Glomerular visceral epithelial cell (primary cell): ENCODE results near the gene NEDD8.
A peak's percentile ranks its signal among the peaks of the same experiment; 100 is the strongest.

Experiments
- DNase-seq: peaks from one replicate; pipeline ENCODE4 v3.0.0-alpha.2; 2016; ENCODE audit errors: extremely low spot score

The NEDD8 gene

GRCh38 chr14:24196071-24197055 lies 35.8 kb downstream of the NEDD8 start:
- peak; percentile 18 for DNase-seq

GRCh38 chr14:24195186-24196070 lies 36.7 kb downstream of the NEDD8 start, which contains the start of gene TM9SF1:
TSS of gene TM9SF1 (minus strand) at chr14:24195441. CDS start at chr14:24195019, 422 bp downstream.
- DNase-seq = peak; percentile 87

- no peak for DNase-seq
Observed at GRCh38 chr14:24194873-24195185, 37.3 kb downstream of the NEDD8 start.

GRCh38 chr14:24194186-24194872 lies 37.8 kb downstream of the NEDD8 start:
- no peak for DNase-seq

- no peak for DNase-seq
Observed at GRCh38 chr14:24192933-24193332, 39.2 kb downstream of the NEDD8 start.

GRCh38 chr14:24190416-24190815 lies 41.8 kb downstream of the NEDD8 start:
- DNase-seq = no peak

GRCh38 chr14:24189460-24189859 lies 42.7 kb downstream of the NEDD8 start:
- no peak for DNase-seq

GRCh38 chr14:24189059-24189375 lies 43.1 kb downstream of the NEDD8 start:
- no peak for DNase-seq

GRCh38 chr14:24188251-24189058 lies 43.7 kb downstream of the NEDD8 start, which contains the start of gene IPO4:
TSS of gene IPO4 (minus strand) at chr14:24188816. CDS start at chr14:24188787, 29 bp downstream.
- peak; percentile 98 for DNase-seq

- DNase-seq = no peak
Observed at GRCh38 chr14:24187539-24187915, 44.6 kb downstream of the NEDD8 start.

GRCh38 chr14:24186831-24187538 lies 45.2 kb downstream of the NEDD8 start:
- no peak for DNase-seq

- no peak for DNase-seq
Observed at GRCh38 chr14:24185741-24186140, 46.4 kb downstream of the NEDD8 start.

GRCh38 chr14:24185026-24185425 lies 47.1 kb downstream of the NEDD8 start:
- DNase-seq = no peak

- DNase-seq = no peak
Observed at GRCh38 chr14:24184104-24184970, 47.8 kb downstream of the NEDD8 start.

GRCh38 chr14:24183014-24183481 lies 49.1 kb downstream of the NEDD8 start:
- no peak for DNase-seq

GRCh38 chr14:24182110-24182882 lies 49.9 kb downstream of the NEDD8 start:
- DNase-seq = no peak

GRCh38 chr14:24181371-24182077 lies 50.6 kb downstream of the NEDD8 start:
- DNase-seq = no peak
